ENCODE data around the gene ABLIM3. TPM values are rescaled to one million over a fixed set of nuclear protein-coding genes. Genes with fewer than 3 reads are reported as not detected.

The ABLIM3 gene
- total RNA-seq, 1 experiment from 2014 or later, result 14.3 TPM

- no peak overlapping the region for H2AFZ ChIP-seq (ENCODE audit: low read depth, low read length, poor library complexity, severe bottlenecking)
- POLR2A ChIA-PET, result no interaction called here
- H3K27ac ChIP-seq (ENCODE audit: low read depth, low read length), result no peak overlapping the region
- BruUV-seq (replicated peaks), result no TSS peak
- H3K9me3 ChIP-seq (ENCODE audit: control insufficient read depth in 1 of 2, insufficient read depth in 1 of 2, low read depth in 1 of 2, low read length in 2 of 2), result no peaks in the 10 kb centered on the region
- peaks cover 21 to 31% of the 10 kb centered on the region in 2 experiments for H3K4me1 ChIP-seq (ENCODE audit: control insufficient read depth in 1 of 2, insufficient read depth in 2 of 2, low read length in 2 of 2)
- peak; percentile 40; the same call in 1 of the 2 replicates for TF ChIP-seq SRF (IDR thresholded peaks at IDR 0.05; ENCODE audit: low read depth)
- peak; percentile 72 to 97 (median 93) for TF ChIP-seq CTCF (IDR thresholded peaks at IDR 0.05 in 2 of 3, conservative IDR thresholded peaks at IDR 0.05 in 1 of 3; ENCODE audit: borderline replicate concordance in 1 of 3, insufficient read depth in 1 of 3, low read depth in 2 of 3, low read length in 2 of 3)
- no peak; the same call in 1 of the 2 replicates for TF ChIP-seq ELF1 (IDR thresholded peaks at IDR 0.05; ENCODE audit: borderline replicate concordance, low read depth)
- no peak for TF ChIP-seq ZBTB33 (IDR thresholded peaks at IDR 0.05; ENCODE audit: extremely low read depth, insufficient replicate concordance, low read length)
- peak; percentile 32; the same call in 1 of the 2 replicates for TF ChIP-seq POLR2AphosphoS5 (IDR thresholded peaks at IDR 0.05; ENCODE audit: low read depth, low read length)
- no peak for TF ChIP-seq ATF3 (IDR thresholded peaks at IDR 0.05)
- peak; percentile 56; the same call in 1 of the 2 replicates for TF ChIP-seq CBX3 (IDR thresholded peaks at IDR 0.05; ENCODE audit: low read depth)
- peak; percentile 100 for TF ChIP-seq RAD21 (IDR thresholded peaks at IDR 0.05; ENCODE audit: low read depth)
- intact Hi-C loops (cut with micrococcal nuclease), result loop anchor here (1.0 to 5.0 kb wide), 3 partner anchors 87 to 496 kb away; partner anchors contain the start of gene ABLIM3
- no peaks in the 10 kb centered on the region for H4K20me1 ChIP-seq (ENCODE audit: insufficient read depth)
- no peaks in the 10 kb centered on the region for H3K9me2 ChIP-seq (ENCODE audit: insufficient read depth)
- DNase-seq (ENCODE audit: low read depth, low spot score) (peak; percentile 89), ATAC-seq (peak; percentile 98)
- no peaks in the 10 kb centered on the region for H3K79me2 ChIP-seq (ENCODE audit: insufficient read depth, low read length)
- H3K36me3 ChIP-seq (ENCODE audit: control insufficient read depth in 1 of 2, insufficient read depth in 2 of 2, low read length in 2 of 2), result no peaks in the 10 kb centered on the region
- CTCF ChIA-PET, result interaction anchor here (0.8 to 1.6 kb wide), 9 partner anchors 9 to 497 kb away, joined by 3 to 14 read pairs (median 7); partner anchors contain the start of gene ABLIM3
- H3K9ac ChIP-seq (ENCODE audit: low read length), result no peak overlapping the region
- H3K27me3 ChIP-seq (ENCODE audit: insufficient read depth, low read length), result no peaks in the 10 kb centered on the region
- RAD21 ChIA-PET (ENCODE audit: low non-redundant PET in 1 of 2, low total read pairs in 2 of 2, uncharacterized antibody in 2 of 2, unreplicated experiment in 2 of 2), result interaction anchor here (0.8 to 1.4 kb wide), 8 partner anchors 87 to 113 kb away, joined by 3 to 5 read pairs (median 4); partner anchors contain the start of gene ABLIM3 (in 2 of the 2)
- H3K4me2 ChIP-seq (ENCODE audit: low read length), result peak overlapping the region; percentile 64
- no peak overlapping the region for H3K4me3 ChIP-seq (replicated peaks in 1 of 2; ENCODE audit: low read depth in 1 of 2, low read length in 2 of 2)
Measured at GRCh38 chr5:149228618-149229297, 87.5 kb downstream of the ABLIM3 start.

All from HCT116 (cell line).